ENCODE measurements around the gene APOD. TPM values are rescaled to one million over a fixed set of nuclear protein-coding genes. Genes with fewer than 3 reads are reported as not detected.
"Not testable (repeated sequence)": the region's sequence is repeated elsewhere in the genome, so short reads cannot be mapped to it uniquely, and the experiment has no call there.

The APOD gene
- total RNA-seq, 1 donor from 2014 or later = not detected

GRCh38 chr3:195621095-195621494 is 37.4 kb upstream of the APOD start:
- H3K4me3 ChIP-seq (ENCODE audit: low read depth, low read length); DNase-seq (ENCODE audit: low read depth): not testable (repeated sequence)

GRCh38 chr3:195620476-195620875 is 36.7 kb upstream of the APOD start:
- not testable (repeated sequence) for H3K4me3 ChIP-seq (ENCODE audit: low read depth, low read length); DNase-seq (ENCODE audit: low read depth)

- not testable (repeated sequence) for H3K4me3 ChIP-seq (ENCODE audit: low read depth, low read length); DNase-seq (ENCODE audit: low read depth)
These were observed 36.0 kb upstream of the APOD start for GRCh38 chr3:195619591-195620369.

- H3K4me3 ChIP-seq (ENCODE audit: low read depth, low read length); DNase-seq (ENCODE audit: low read depth): not testable (repeated sequence)
These were observed 34.3 kb upstream of the APOD start for GRCh38 chr3:195617784-195618659.

GRCh38 chr3:195617134-195617533 is 33.4 kb upstream of the APOD start:
- not testable (repeated sequence) for DNase-seq (ENCODE audit: low read depth); H3K4me3 ChIP-seq (ENCODE audit: low read depth, low read length)

- no peak for DNase-seq (ENCODE audit: low read depth)
- TF ChIP-seq CTCF (conservative IDR thresholded peaks at IDR 0.05; ENCODE audit: low read depth, low read length) = no peak
- H3K4me3 ChIP-seq (ENCODE audit: low read depth, low read length) = no peak overlapping the region
These were observed 32.9 kb upstream of the APOD start for GRCh38 chr3:195616681-195617080.

- not testable (repeated sequence) for H3K4me3 ChIP-seq (ENCODE audit: low read depth, low read length); DNase-seq (ENCODE audit: low read depth)
These were observed 32.3 kb upstream of the APOD start for GRCh38 chr3:195615952-195616537.

GRCh38 chr3:195614672-195615504 is 31.1 kb upstream of the APOD start:
- DNase-seq (ENCODE audit: low read depth); H3K4me3 ChIP-seq (ENCODE audit: low read depth, low read length): not testable (repeated sequence)

GRCh38 chr3:195613468-195614069 is 29.8 kb upstream of the APOD start:
- no peak overlapping the region for H3K4me3 ChIP-seq (ENCODE audit: low read depth, low read length)
- no peak for TF ChIP-seq CTCF (conservative IDR thresholded peaks at IDR 0.05; ENCODE audit: low read depth, low read length)
- no peak for DNase-seq (ENCODE audit: low read depth)

GRCh38 chr3:195612075-195612800 is 28.5 kb upstream of the APOD start:
- TF ChIP-seq CTCF (conservative IDR thresholded peaks at IDR 0.05; ENCODE audit: low read depth, low read length) = no peak
- peak; percentile 7 for DNase-seq (ENCODE audit: low read depth)
- H3K4me3 ChIP-seq (ENCODE audit: low read depth, low read length) = no peak overlapping the region

All from epithelial cell of proximal tubule (primary cell).